ENCODE measurements around the gene FLYWCH1.

FLYWCH1 gene

GRCh38 chr16:2977440-2977839 lies 65.7 kb downstream of the FLYWCH1 start:
- H3K4me3 ChIP-seq (ENCODE audit: low read depth, low read length), result no peak overlapping the region
- in situ Hi-C loops (cut with HindIII; ENCODE audit: low sequenced_read_pairs), result no loop called here
- no peak for DNase-seq (ENCODE audit: low read depth, low spot score)
- no peak for TF ChIP-seq CTCF (IDR thresholded peaks at IDR 0.05; ENCODE audit: low read depth, low read length)

DNA sequence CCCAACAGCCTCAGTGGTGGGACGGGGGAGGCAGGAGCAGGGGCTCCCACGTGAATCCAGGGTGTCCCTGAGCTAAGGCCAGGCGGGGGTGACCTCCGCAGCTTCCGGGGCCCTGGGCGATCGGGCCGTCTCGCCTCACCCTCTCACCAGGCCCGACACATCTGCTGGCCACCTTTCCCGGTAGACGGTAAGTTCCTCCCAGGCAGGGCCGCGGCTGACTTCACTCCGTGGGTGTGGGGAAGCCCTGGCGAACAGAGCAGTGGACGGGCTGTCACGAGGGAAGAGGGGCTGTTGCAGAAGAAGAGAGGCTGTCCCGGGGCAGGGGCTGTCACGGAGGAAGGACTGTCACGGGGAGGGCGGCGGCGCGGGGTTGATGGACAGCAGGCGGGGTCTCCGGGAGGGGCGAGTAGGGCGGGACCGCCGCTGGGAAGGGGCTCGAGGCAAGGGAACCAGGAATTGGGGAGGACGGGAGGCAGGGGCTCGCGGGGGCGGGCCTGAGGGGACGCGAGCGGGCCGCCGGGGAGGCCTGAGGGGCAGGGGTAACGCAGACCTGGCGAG lies 68.0 kb downstream of the FLYWCH1 start:
- H3K4me3 ChIP-seq (ENCODE audit: low read depth, low read length), result peak overlapping the region; percentile 66
- TF ChIP-seq CTCF (IDR thresholded peaks at IDR 0.05; ENCODE audit: low read depth, low read length), result no peak
- no peak for DNase-seq (ENCODE audit: low read depth, low spot score)
- in situ Hi-C loops (cut with HindIII; ENCODE audit: low sequenced_read_pairs), result no loop called here

GRCh38 chr16:2980227-2981176 lies 68.8 kb downstream of the FLYWCH1 start, which contains the start of gene PKMYT1:
Gene PKMYT1, minus strand, starts transcription at chr16:2980446. Its CDS starts 789 bp downstream, at chr16:2979657.
- in situ Hi-C loops (cut with HindIII; ENCODE audit: low sequenced_read_pairs), result no loop called here
- peak; percentile 77 for DNase-seq (ENCODE audit: low read depth, low spot score)

DNA sequence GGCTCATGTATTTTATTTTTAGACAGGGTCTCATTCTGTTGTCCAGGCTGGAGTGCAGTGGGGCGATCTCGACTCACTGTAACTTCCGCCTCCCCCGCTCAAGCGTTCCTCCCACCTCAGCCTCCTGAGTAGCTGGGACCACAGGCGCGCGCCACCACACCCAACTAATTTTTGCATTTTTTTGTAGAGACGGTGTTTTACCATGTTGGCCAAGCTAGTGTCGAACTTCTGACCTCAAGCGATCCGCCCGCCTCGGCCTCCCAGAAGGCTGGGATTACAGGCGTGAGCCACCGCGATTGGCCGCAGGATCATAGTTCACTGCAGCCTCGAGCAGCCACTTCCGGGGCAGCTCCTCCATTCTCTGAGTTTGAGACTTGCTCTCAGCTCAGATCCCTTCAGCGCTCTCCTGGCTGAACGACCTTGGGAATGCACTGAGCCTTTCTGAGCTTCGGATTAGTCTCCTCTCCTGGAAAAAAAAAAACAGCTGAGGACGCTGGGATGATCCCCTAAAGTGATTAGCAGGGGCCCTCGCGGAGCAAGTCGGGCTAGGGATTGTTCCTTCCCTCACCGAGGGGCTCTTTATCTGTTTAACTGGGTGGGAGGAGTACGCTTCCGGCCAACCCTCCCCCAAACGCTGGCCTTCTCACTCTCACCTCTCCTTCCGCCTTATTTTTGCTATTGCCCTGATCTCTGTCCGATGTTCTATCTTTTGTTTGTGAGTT lies 69.6 kb downstream of the FLYWCH1 start:
- in situ Hi-C loops (cut with HindIII; ENCODE audit: low sequenced_read_pairs), result no loop called here
- DNase-seq (ENCODE audit: low read depth, low spot score), result no peak
- no peak overlapping the region for H3K4me3 ChIP-seq (ENCODE audit: low read depth, low read length)
- TF ChIP-seq CTCF (IDR thresholded peaks at IDR 0.05; ENCODE audit: low read depth, low read length), result no peak

More at GRCh38 chr16:2980227-2981176, 68.8 kb downstream of the FLYWCH1 start, which contains the start of gene PKMYT1:
- TF ChIP-seq CTCF (IDR thresholded peaks at IDR 0.05; ENCODE audit: low read depth, low read length), result no peak
- peak within 1 kb of the TSS; percentile 66 for H3K4me3 ChIP-seq (ENCODE audit: low read depth, low read length)

DNA sequence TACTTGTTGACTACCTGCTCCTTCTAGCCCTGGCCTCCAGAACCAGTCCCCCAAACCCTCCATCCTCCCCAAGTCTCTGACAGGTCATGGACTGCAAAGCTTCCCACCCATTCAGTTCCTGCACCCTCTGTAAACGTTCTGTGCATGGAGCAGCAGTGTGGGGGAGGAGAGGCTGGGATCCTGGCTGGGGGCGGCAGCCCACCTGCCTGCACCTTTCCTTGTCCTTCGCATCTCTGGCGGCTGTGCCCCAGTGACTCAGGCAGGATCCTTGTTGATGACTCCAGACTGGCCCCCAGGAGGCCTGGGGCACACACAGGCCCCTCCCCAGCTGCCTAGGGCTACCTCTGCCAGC lies 70.1 kb downstream of the FLYWCH1 start:
- no peak for DNase-seq (ENCODE audit: low read depth, low spot score)

More for the DNA sequence above, 70.1 kb downstream of the FLYWCH1 start:
- no peak overlapping the region for H3K4me3 ChIP-seq (ENCODE audit: low read depth, low read length)
- in situ Hi-C loops (cut with HindIII; ENCODE audit: low sequenced_read_pairs), result no loop called here
- no peak for TF ChIP-seq CTCF (IDR thresholded peaks at IDR 0.05; ENCODE audit: low read depth, low read length)

Measured in astrocyte of the spinal cord (primary cell).